HG02678 (cell line): Measurements from ENCODE around the gene SPAM1.
"Not testable (repeated sequence)": the region's sequence is repeated elsewhere in the genome, so short reads cannot be mapped to it uniquely, and the experiment has no call there.

Experiments used
- ATAC-seq: cut with Tn5 transposase; IDR thresholded peaks from one replicate; pipeline ENCODE4 v1.9.1; 2021; ENCODE audit warnings: mild to moderate bottlenecking, moderate library complexity; ENCODE audit not compliant: unreplicated experiment

SPAM1 gene

GRCh38 chr7:123945938-123946337, 20.9 kb downstream of the SPAM1 start:
- ATAC-seq: no peak

- ATAC-seq: no peak
These were observed 23.1 kb downstream of the SPAM1 start for GRCh38 chr7:123948136-123948535.

DNA sequence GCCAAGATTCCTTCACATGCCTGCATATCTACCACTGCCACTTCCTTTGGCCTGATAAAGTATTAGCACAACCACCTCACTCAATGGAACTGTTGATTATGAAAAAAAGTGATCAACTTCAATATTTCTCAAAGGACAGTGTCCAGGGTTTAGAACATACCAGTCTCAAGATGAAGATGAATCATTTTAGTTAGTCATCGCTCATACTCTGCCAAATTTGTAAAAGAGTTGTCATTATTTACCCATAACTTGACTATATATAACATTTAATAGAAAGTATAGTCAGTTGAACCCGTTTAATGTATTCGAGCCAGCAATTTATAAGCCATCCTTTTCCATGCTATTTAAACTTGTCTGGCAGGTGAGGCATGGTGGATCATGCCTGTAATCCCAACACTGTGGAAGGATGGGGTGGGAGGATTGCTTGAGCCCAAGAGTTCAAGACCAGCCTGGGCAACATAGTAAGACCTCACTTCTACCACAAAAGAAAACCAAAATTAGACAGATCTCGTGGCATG, 33.2 kb downstream of the SPAM1 start:
- no peak for ATAC-seq

DNA sequence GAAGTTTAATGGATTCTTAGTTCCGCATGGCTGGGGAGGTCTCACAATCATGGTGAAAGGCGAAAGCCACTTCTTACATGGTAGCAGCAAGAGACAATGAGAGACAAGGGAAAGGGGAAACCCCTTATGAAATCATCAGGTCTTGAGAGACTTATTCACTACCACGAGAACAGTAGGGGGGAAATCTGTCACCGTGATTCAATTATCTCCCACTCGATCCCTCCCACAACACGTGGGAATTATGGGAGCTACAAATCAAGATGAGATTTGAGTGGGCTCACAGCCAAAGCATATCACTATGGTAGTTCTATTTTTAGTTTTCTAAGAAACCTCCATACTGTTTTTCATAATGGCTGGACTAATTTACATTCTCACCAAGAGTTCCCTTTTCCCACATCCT, 36.7 kb downstream of the SPAM1 start:
- no peak for ATAC-seq

DNA sequence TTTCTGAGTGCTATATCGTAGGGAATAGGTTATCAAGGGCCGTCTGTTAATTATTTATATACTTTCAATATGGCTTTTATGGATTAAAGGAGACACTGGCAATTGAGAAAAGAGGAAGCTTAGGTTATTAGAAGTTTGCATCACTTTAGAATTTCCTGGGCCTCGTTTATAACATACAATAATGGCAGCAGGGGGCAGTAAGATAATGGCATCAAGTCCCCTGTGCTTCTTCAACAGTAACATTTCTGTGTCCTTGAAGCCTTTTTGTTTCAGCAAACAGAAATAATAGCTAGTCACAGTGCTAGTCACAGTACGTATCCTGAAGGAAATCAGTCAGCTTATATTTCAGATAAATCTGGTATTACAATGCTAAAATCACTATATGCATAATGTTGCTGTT, 41.9 kb downstream of the SPAM1 start:
- no peak for ATAC-seq

GRCh38 chr7:123972045-123972444, 47.0 kb downstream of the SPAM1 start:
- ATAC-seq: no peak

- ATAC-seq: no peak
These were observed 47.8 kb downstream of the SPAM1 start for GRCh38 chr7:123972831-123973230.

DNA sequence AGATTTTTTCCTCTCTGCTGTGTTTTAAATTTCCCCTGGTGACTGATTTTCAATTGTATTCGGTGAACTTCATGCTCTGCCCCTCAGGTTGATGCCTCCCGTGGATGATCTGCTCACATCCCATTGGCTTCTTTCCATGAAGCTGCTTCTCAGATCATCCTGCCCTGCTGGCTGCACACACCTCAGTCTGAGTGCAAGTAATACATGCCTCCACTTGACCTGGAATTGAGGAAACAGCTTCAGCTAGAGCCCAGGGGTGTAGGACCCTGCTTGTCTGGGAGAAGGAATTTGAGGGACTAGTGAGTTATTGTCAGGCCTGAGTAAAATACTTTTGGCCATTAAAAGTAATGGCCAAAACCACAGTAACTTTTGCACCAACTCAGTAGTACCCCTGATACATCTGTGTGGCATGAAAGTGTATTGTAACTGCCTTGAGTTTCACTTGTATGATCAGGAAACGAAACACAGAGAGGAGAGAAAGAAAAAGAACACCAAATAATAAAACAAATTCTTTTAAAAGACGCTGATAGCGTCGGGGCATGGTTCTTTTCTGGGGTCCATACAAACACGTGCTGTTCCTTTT, 49.4 kb downstream of the SPAM1 start:
- no peak for ATAC-seq

DNA sequence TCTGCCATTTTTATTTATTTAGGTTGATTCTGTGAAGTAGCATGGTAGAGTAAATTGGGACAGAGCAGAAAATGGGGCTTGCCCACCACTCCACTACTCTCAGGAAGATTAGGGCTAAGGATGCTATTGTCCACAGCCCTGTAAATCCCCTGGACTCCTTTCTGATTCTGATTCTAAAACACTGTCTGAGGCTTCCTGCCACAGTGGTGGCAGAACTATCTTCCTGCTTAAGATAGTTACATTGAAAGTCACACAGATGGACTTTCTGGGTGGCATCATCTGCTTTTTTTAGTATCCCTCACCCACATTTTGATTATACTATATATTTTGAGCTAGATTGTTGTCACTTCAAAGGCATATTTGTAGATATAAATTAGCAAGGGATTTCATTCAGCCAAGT, 50.0 kb downstream of the SPAM1 start:
- no peak for ATAC-seq

DNA sequence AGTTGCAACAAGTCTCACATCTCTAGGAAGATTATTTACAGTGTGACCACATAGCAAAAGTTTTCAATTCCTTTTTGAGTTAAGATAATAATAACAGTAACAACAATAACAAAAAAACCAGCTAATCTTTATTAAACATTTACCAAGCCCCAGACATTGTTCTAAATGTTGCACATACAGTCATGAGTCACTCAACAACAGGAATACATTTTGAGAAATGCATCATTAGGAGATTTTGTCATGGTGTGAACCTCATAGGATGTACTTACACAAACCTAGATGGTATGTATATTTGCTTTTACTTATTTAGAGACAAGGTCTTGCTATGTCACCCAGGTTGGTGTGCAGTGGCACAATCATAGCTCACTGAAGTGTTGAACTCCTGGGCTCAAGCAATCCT, 52.0 kb downstream of the SPAM1 start:
- no peak for ATAC-seq

DNA sequence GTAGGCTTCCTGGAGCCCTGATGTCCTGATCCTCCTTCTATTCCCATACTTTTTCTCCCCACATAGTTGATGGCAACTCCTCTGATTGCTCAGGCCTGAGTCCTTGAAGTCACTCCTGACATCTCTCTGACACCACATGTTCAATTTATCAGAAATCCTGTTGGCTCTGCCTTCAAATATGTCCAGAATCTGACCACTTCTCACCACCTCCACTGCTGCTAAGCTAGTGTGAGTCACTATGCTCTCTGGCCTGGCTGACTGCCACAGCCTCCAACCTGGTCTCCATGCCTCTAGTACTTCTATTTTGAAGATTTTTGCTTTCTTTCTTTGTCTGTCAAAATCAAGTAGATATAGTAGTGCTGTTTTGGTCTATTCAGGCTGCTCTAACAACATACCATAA, 54.8 kb downstream of the SPAM1 start:
- no peak for ATAC-seq

GRCh38 chr7:123987445-123987844, 62.4 kb downstream of the SPAM1 start:
- no peak for ATAC-seq

DNA sequence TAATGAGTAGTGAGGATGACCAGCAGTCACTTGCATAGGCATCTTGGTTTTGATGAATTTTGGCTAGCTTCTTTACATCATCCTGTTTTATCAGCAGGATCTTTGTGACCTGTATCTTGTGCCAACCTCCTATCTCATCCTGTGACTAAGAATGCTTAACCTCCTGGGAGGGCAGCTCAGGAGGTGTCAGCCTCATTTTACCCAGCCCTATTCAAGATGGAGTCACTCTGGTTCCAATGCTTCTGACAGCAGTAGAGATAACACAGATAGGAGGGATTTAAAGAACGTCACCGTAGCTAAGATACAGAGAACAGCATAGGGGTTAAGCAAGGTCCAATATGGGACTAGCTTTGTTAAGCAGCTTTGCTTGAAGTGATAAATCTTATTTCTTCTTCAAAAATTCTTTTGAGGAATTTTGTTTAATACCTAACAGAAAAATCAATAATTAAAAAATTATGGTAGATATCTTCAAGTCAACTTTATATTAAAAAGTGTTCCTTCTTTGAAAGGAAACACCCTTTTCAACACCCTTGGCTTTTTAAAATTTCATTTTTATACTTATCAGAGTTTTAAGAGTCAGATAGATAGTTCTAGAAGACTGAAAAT, 68.0 kb downstream of the SPAM1 start:
- ATAC-seq: no peak

- no peak for ATAC-seq
These were observed 69.0 kb downstream of the SPAM1 start for GRCh38 chr7:123993996-123994395.

DNA sequence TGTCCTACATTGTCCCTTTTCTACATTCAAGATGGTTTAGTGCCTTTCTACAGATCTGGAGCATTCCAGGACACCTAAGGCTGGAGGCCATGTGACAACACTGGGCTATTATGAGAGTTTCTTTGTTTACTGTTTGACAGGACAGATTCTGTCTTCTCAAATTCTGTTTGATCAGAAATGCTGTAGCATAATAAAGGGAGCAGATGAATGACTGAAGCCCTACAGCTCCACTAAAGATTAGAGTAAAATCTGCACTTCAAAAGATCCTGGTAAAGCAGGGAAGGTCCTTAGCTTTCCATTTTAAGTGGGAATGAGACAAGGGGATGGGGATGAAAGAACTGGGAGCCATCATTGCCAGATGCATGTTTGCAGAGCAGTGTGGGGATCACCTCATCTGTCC, 69.4 kb downstream of the SPAM1 start:
- no peak for ATAC-seq

DNA sequence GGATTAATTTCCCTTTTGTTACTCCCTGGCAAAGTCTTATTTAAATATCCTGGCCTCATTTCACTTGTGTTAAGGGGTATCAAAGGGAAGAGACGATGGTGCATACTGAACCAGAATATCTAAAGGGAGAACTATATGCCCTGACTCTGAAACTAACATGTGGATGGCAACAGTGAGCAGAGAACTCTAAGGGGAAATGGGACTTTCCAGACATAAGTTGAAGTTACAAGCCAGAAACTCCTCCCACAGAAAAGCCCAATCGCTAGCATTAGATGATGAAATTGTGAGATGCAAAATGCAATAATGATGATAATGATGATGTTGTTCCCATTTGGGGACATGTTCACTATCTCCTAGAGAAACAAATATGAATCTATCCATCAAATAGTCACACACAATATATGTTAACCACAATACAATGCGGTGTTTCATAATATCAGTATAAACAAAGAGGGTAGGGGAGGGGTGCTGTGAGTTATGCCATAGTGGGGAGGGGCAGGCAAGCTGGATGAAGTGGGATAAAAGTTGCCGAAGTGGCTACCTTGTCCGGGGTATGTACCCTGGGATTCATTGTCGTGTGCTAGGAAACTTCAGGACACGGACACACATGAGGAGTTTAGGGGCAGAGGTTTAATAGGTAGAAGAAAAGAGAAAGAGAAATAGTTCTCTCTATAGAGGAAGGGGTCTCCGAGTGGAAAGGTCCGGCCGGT, 70.7 kb downstream of the SPAM1 start:
- no peak for ATAC-seq

- ATAC-seq: no peak
These were observed 71.2 kb downstream of the SPAM1 start for GRCh38 chr7:123996327-123996625.

- no peak for ATAC-seq
These were observed 73.9 kb downstream of the SPAM1 start for GRCh38 chr7:123998921-123999320.

GRCh38 chr7:123999703-124000102, 74.7 kb downstream of the SPAM1 start:
- no peak for ATAC-seq

GRCh38 chr7:124008296-124008695, 83.3 kb downstream of the SPAM1 start:
- not testable (repeated sequence) for ATAC-seq

DNA sequence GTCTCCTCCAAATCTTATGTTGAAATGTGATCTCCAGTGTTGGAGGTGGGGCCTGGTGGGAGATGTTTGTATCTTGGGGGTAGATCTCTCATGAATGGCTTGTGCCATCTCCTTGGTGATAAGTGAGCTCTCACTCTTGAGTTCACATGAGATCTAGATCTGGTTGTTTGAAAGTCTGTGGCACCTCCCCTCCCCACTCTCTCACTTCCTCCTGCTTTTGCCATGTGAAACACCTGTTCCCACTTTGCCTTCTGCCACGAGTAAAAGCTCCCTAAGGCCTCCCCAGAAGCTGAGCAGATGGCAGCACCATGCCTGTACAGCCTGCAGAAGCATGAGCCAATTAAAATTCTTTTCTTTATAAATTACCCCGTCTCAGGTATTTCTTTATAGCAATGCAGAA, 84.3 kb downstream of the SPAM1 start:
- no peak for ATAC-seq
